HCT116 (cell line): Measurements from ENCODE around the gene CACNG5. TPM values are rescaled to one million over a fixed set of nuclear protein-coding genes. Genes with fewer than 3 reads are reported as not detected.

Source experiments
- ATAC-seq: fragments of 200-7000 bp; cut with Tn5 transposase; 2 replicates; pipeline ENCODE4 v1.9.1; 2020; ENCODE audit warnings: mild to moderate bottlenecking, moderate library complexity
- BruUV-seq: library from RNA; stranded (reverse); fragments of 400-500 nt; replicated peaks from 2 replicates; lab custom pipeline; 2021; lab: Mats Ljungman, UMichigan
- CTCF ChIA-PET: fragments of 300-600 bp; sonication (Branson Sonifier 250); formaldehyde crosslinking; loops from one replicate; lab custom pipeline; 2021; ENCODE audit warnings: antibody characterized with exemption; lab: Charles Lee
- POLR2A ChIA-PET: fragments of 300-600, 350-600 bp; sonication (Branson Sonifier 250); formaldehyde crosslinking; loops from one replicate; lab custom pipeline; 2021; ENCODE audit warnings: antibody characterized with exemption; lab: Charles Lee
- RAD21 ChIA-PET, 2 experiments: fragments of 300-600 bp; sonication (Branson Sonifier 250); formaldehyde crosslinking; loops; one replicate each; lab custom pipeline; 2023; ENCODE audit warnings: low total read pairs in 2 of 2; ENCODE audit not compliant: uncharacterized antibody in 2 of 2, unreplicated experiment in 2 of 2, low non-redundant PET in 1 of 2; lab: Charles Lee
- DNase-seq: peaks from one replicate; pipeline ENCODE4 v3.0.0-alpha.2; 2010; ENCODE audit warnings: low read depth, low spot score
- H2AFZ ChIP-seq: fragments of 200-600 bp; shearing (Covaris generic), sonication (generic); 2 replicates; pipeline ENCODE4 v1.6.1; 2017; ENCODE audit warnings: low read depth, mixed run types, mixed read lengths, antibody characterized with exemption, low read length; ENCODE audit not compliant: poor library complexity, severe bottlenecking
- H3K27ac ChIP-seq: 2 replicates; pipeline ENCODE4 v1.5.1; 2012; ENCODE audit warnings: low read depth, low read length
- H3K27me3 ChIP-seq: fragments of 200-600 bp; sonication (generic); 2 replicates; pipeline ENCODE4 v1.6.1; 2016; ENCODE audit warnings: mixed run types, low read length, mixed read lengths; ENCODE audit not compliant: insufficient read depth
- H3K36me3 ChIP-seq, 2 experiments: fragments of 200-500 bp in 1 of 2; fragments of 200-600 bp in 1 of 2; sonication (Bioruptor generic) in 1 of 2; sonication (generic) in 1 of 2; 2 replicates each; pipeline versions ENCODE4 v1.5.1 to v1.6.1; 2014 to 2016; ENCODE audit warnings: low read length in 2 of 2, inconsistent platforms in 1 of 2, mixed read lengths in 1 of 2, mixed run types in 1 of 2; ENCODE audit not compliant: insufficient read depth in 2 of 2, control insufficient read depth in 1 of 2
- H3K4me1 ChIP-seq, 2 experiments: fragments of 200-600 bp in 1 of 2; sonication (generic) in 1 of 2; 2 replicates each; pipeline versions ENCODE4 v1.5.1 to v1.6.1; 2012 to 2017; ENCODE audit warnings: low read length in 2 of 2, inconsistent platforms in 1 of 2, mild to moderate bottlenecking in 1 of 2, mixed read lengths in 1 of 2, mixed run types in 1 of 2, moderate library complexity in 1 of 2; ENCODE audit not compliant: insufficient read depth in 2 of 2, control insufficient read depth in 1 of 2
- H3K4me2 ChIP-seq: fragments of 200-600 bp; sonication (generic); 2 replicates; pipeline ENCODE4 v1.6.1; 2017; ENCODE audit warnings: mixed run types, low read length, mixed read lengths
- H3K4me3 ChIP-seq, 2 experiments: fragments of 200-600 bp in 1 of 2; sonication (generic) in 1 of 2; replicated peaks in 1 of 2; 2 replicates each; pipeline ENCODE4 v1.5.1; 2011 to 2016; ENCODE audit warnings: low read length in 2 of 2, control low read depth in 1 of 2, low read depth in 1 of 2, mild to moderate bottlenecking in 1 of 2, mixed read lengths in 1 of 2, mixed run types in 1 of 2
- H3K79me2 ChIP-seq: fragments of 200-600 bp; sonication (generic); 2 replicates; pipeline ENCODE4 v1.6.1; 2017; ENCODE audit warnings: mild to moderate bottlenecking, mixed run types, low read length, moderate library complexity, mixed read lengths; ENCODE audit not compliant: insufficient read depth
- H3K9ac ChIP-seq: fragments of 200-600 bp; sonication (generic); 2 replicates; pipeline ENCODE4 v1.6.1; 2016; ENCODE audit warnings: low read length, mixed read lengths
- H3K9me2 ChIP-seq: fragments of 200-600 bp; sonication (generic), shearing (Covaris generic); 2 replicates; pipeline ENCODE4 v1.6.1; 2017; ENCODE audit warnings: mixed run types, mild to moderate bottlenecking, moderate library complexity; ENCODE audit not compliant: insufficient read depth
- H3K9me3 ChIP-seq, 2 experiments: fragments of 200-500 bp in 1 of 2; fragments of 200-600 bp in 1 of 2; sonication (Bioruptor generic) in 1 of 2; sonication (generic) in 1 of 2; 2 replicates each; pipeline ENCODE4 v1.6.1; 2014 to 2017; ENCODE audit warnings: low read length in 2 of 2, mixed read lengths in 2 of 2, inconsistent platforms in 1 of 2, low read depth in 1 of 2, mild to moderate bottlenecking in 1 of 2, mixed run types in 1 of 2, moderate library complexity in 1 of 2; ENCODE audit not compliant: control insufficient read depth in 1 of 2, insufficient read depth in 1 of 2
- H4K20me1 ChIP-seq: fragments of 200-600 bp; sonication (generic), shearing (Covaris generic); 2 replicates; pipeline ENCODE4 v1.6.1; 2017; ENCODE audit warnings: mixed run types, mild to moderate bottlenecking, moderate library complexity; ENCODE audit not compliant: insufficient read depth
- CBX3 ChIP-seq: IDR thresholded peaks from 2 replicates; pipeline ENCODE4 v1.6.1; 2012; ENCODE audit warnings: low read depth
- EZH2 ChIP-seq: fragments of 200-600 bp; sonication (generic); IDR thresholded peaks from 2 replicates; pipeline ENCODE4 v1.6.1; 2017; ENCODE audit warnings: antibody characterized with exemption, mixed run types
- EZH2phosphoT487 ChIP-seq: fragments of 200-600 bp; IDR thresholded peaks from 2 replicates; pipeline ENCODE4 v1.6.1; 2018; ENCODE audit warnings: antibody characterized with exemption, borderline replicate concordance
- FOSL1 ChIP-seq: IDR thresholded peaks from 2 replicates; pipeline ENCODE4 v1.6.1; 2012; ENCODE audit warnings: low read depth
- JUND ChIP-seq: IDR thresholded peaks from 2 replicates; pipeline ENCODE4 v1.6.1; 2012
- POLR2A ChIP-seq: IDR thresholded peaks from 2 replicates; pipeline ENCODE4 v1.7.0; 2011; ENCODE audit warnings: borderline replicate concordance; ENCODE audit not compliant: insufficient read depth, insufficient read length; ENCODE audit errors: extremely low read depth
- POLR2AphosphoS5 ChIP-seq: IDR thresholded peaks from 2 replicates; pipeline ENCODE4 v1.6.1; 2011; ENCODE audit warnings: mild to moderate bottlenecking, low read depth, low read length, moderate library complexity
- RAD21 ChIP-seq: IDR thresholded peaks from 2 replicates; pipeline ENCODE4 v1.6.1; 2012; ENCODE audit warnings: low read depth, mild to moderate bottlenecking
- SIN3A ChIP-seq: IDR thresholded peaks from 2 replicates; pipeline ENCODE4 v1.6.1; 2012; ENCODE audit warnings: low read depth
- SRF ChIP-seq: IDR thresholded peaks from 2 replicates; pipeline ENCODE4 v1.6.1; 2012; ENCODE audit warnings: low read depth
- TCF7L2 ChIP-seq: IDR thresholded peaks from 2 replicates; pipeline ENCODE4 v1.7.0; 2011; ENCODE audit warnings: borderline replicate concordance, inconsistent platforms; ENCODE audit not compliant: insufficient read depth, insufficient read length; ENCODE audit errors: extremely low read depth
- ZBTB33 ChIP-seq: IDR thresholded peaks from 2 replicates; pipeline ENCODE4 v1.6.1; 2011; ENCODE audit warnings: mild to moderate bottlenecking, low read length, moderate library complexity; ENCODE audit not compliant: insufficient replicate concordance; ENCODE audit errors: extremely low read depth
- ZFX ChIP-seq: fragments of 450-650 bp; IDR thresholded peaks from 2 replicates; pipeline ENCODE4 v1.6.1; 2017
- intact Hi-C: fragments of 100-400 bp; cut with micrococcal nuclease; formaldehyde crosslinking; loops from 2 replicates; pipeline ENCODE4 v1.10.0; 2022
- total RNA-seq: library from RNA; stranded (reverse); gene quantifications from one replicate; pipeline ENCODE4 v1.2.1, GENCODE V29; 2021; ENCODE audit not compliant: unreplicated experiment
- TF ChIP-seq, protein P1 (sequence below), 3 experiments: fragments of 200-600 bp in 1 of 3; sonication (generic) in 1 of 3; IDR thresholded peaks in 2 of 3; conservative IDR thresholded peaks in 1 of 3; 2 replicates each; pipeline ENCODE4 v1.5.1; 2012 to 2017; ENCODE audit warnings: low read depth in 2 of 3, low read length in 2 of 3, antibody characterized with exemption in 1 of 3, borderline replicate concordance in 1 of 3, control low read depth in 1 of 3, mild to moderate bottlenecking in 1 of 3, mixed read lengths in 1 of 3, mixed run types in 1 of 3, moderate library complexity in 1 of 3; ENCODE audit not compliant: insufficient read depth in 1 of 3

Gene CACNG5
- total RNA-seq, 1 experiment from 2014 or later = not detected

DNA sequence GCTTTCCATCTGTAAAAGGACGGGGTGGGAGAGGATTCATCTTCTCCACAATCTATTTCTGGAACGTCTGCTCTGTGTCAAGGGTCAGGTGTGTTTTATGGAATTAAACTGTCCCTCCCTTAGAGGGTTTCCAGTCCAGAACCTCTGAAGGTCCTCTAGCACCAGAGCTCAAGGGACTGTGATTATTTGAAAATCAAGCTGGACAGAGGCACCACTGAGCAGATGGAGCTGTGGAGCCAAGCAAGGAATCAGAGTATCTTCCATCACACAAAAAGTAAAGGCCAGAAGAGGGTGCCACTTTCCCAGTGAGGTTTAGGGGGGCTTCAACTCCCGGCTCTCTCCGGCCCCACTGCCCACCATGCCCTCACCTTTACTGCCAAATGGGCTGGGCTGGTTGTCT, 6.8 kb downstream of the CACNG5 start:
- Histone ChIP-seq H3K27me3 (peaks cover 12% of the 10 kb centered on the region; the same call in 1 of the 2 replicates), H3K4me3 (no peak overlapping the region), H3K9ac (no peak overlapping the region), H3K36me3 (no peaks in the 10 kb centered on the region), H4K20me1 (no peaks in the 10 kb centered on the region), H3K9me3 (no peaks in the 10 kb centered on the region), H2AFZ (no peak overlapping the region), H3K4me2 (no peak overlapping the region), H3K9me2 (no peaks in the 10 kb centered on the region), H3K4me1 (no peaks in the 10 kb centered on the region), H3K79me2 (no peaks in the 10 kb centered on the region), H3K27ac (no peak overlapping the region)
- CTCF ChIA-PET = interaction anchor here (0.8 to 1.2 kb wide), 5 partner anchors 10 to 134 kb away, joined by 3 to 9 read pairs (median 3); no protein-coding TSS in a partner anchor
- DNase-seq (no peak), ATAC-seq (no peak; the same call in 1 of the 2 replicates)
- BruUV-seq = no TSS peak
- intact Hi-C loops = loop anchor here (1.0 kb wide), 1 partner anchor 134 kb away; no protein-coding TSS in a partner anchor
- POLR2A ChIA-PET = no interaction called here
- RAD21 ChIA-PET = interaction anchor here in 1 of 2 experiments (1.4 kb wide), 1 partner anchor 134 kb away, joined by 4 read pairs; no protein-coding TSS in a partner anchor
- TF ChIP-seq, protein P1, sequence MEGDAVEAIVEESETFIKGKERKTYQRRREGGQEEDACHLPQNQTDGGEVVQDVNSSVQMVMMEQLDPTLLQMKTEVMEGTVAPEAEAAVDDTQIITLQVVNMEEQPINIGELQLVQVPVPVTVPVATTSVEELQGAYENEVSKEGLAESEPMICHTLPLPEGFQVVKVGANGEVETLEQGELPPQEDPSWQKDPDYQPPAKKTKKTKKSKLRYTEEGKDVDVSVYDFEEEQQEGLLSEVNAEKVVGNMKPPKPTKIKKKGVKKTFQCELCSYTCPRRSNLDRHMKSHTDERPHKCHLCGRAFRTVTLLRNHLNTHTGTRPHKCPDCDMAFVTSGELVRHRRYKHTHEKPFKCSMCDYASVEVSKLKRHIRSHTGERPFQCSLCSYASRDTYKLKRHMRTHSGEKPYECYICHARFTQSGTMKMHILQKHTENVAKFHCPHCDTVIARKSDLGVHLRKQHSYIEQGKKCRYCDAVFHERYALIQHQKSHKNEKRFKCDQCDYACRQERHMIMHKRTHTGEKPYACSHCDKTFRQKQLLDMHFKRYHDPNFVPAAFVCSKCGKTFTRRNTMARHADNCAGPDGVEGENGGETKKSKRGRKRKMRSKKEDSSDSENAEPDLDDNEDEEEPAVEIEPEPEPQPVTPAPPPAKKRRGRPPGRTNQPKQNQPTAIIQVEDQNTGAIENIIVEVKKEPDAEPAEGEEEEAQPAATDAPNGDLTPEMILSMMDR (IDR thresholded peaks at IDR 0.05 in 2 of 3, conservative IDR thresholded peaks at IDR 0.05 in 1 of 3; ENCODE audit: borderline replicate concordance in 1 of 3, insufficient read depth in 1 of 3, low read depth in 2 of 3, low read length in 2 of 3) = no peak
- TF ChIP-seq EZH2phosphoT487 (no peak), CBX3 (no peak), SRF (no peak), TCF7L2 (no peak)

- CTCF ChIA-PET = no interaction called here
- BruUV-seq = no TSS peak
- RAD21 ChIA-PET = no interaction called here
- intact Hi-C loops = no loop called here
- Histone ChIP-seq H3K27me3 (peaks cover 13% of the 10 kb centered on the region; the same call in 1 of the 2 replicates), H3K4me2 (no peak overlapping the region), H4K20me1 (no peaks in the 10 kb centered on the region), H3K9me3 (no peaks in the 10 kb centered on the region), H3K9ac (no peak overlapping the region), H3K4me3 (no peak overlapping the region), H3K79me2 (no peaks in the 10 kb centered on the region), H3K9me2 (no peaks in the 10 kb centered on the region), H3K36me3 (no peaks in the 10 kb centered on the region), H3K27ac (no peak overlapping the region), H2AFZ (no peak overlapping the region), H3K4me1 (no peaks in the 10 kb centered on the region)
- ATAC-seq (no peak), DNase-seq (no peak)
- POLR2A ChIA-PET = no interaction called here
- TF ChIP-seq EZH2phosphoT487 (no peak), ZBTB33 (no peak), ZFX (no peak), POLR2A (no peak), JUND (no peak), SRF (no peak), FOSL1 (no peak), EZH2 (no peak), SIN3A (no peak), POLR2AphosphoS5 (no peak), RAD21 (no peak)
- TF ChIP-seq, protein P1 (IDR thresholded peaks at IDR 0.05 in 2 of 3, conservative IDR thresholded peaks at IDR 0.05 in 1 of 3; ENCODE audit: borderline replicate concordance in 1 of 3, insufficient read depth in 1 of 3, low read depth in 2 of 3, low read length in 2 of 3) = no peak
Observed at GRCh38 chr17:66842505-66842904, 7.6 kb downstream of the CACNG5 start.
